Stimulated activated CD8-positive, alpha-beta memory T cell treated with anti-CD3 and anti-CD28 coated beads, Interleukin-2, amount 100 ng/mL, for 48 hours (primary cell): ENCODE data around the gene CXCL10.
"Not testable (repeated sequence)": the region's sequence is repeated elsewhere in the genome, so short reads cannot be mapped to it uniquely, and the experiment has no call there.

Experiments
- DNase-seq, 2 donors: peaks; one replicate each; pipeline ENCODE4 v3.0.0-alpha.2; 2020; ENCODE audit warnings: low read depth in 2 of 2

CXCL10 gene

GRCh38 chr4:76028350-76028765 lies 5.1 kb upstream of the CXCL10 start:
- no peak for DNase-seq

- no peak for DNase-seq
Measured at GRCh38 chr4:76024065-76024464, 768 bp upstream of the CXCL10 start.

- no peak for DNase-seq
Measured at GRCh38 chr4:76022677-76023076, 620 bp downstream of the CXCL10 start.

- DNase-seq, result no peak
Measured at GRCh38 chr4:76022031-76022430, 1.3 kb downstream of the CXCL10 start.

- DNase-seq, result no peak
Measured at GRCh38 chr4:76017056-76017686, 6.1 kb downstream of the CXCL10 start.

- no peak for DNase-seq
Measured at GRCh38 chr4:76016393-76016792, 6.9 kb downstream of the CXCL10 start.

- no peak for DNase-seq
Measured at GRCh38 chr4:76013540-76013939, 9.8 kb downstream of the CXCL10 start.

- no peak for DNase-seq
Measured at GRCh38 chr4:76012388-76012801, 10.9 kb downstream of the CXCL10 start.

- DNase-seq, result no peak
Measured at GRCh38 chr4:76011700-76012387, 11.5 kb downstream of the CXCL10 start.

- no peak for DNase-seq
Measured at GRCh38 chr4:76011018-76011670, 12.2 kb downstream of the CXCL10 start.

- no peak for DNase-seq
Measured at GRCh38 chr4:76010576-76010975, 12.7 kb downstream of the CXCL10 start.

- no peak for DNase-seq
Measured at GRCh38 chr4:76009311-76009710, 14.0 kb downstream of the CXCL10 start.

- no peak for DNase-seq
Measured at GRCh38 chr4:76007089-76007862, 16.0 kb downstream of the CXCL10 start, which contains the start of gene CXCL9. Gene CXCL9 (minus strand): TSS chr4:76007509. CDS start chr4:76007449, 60 bp downstream.

- DNase-seq, result no peak
Measured at GRCh38 chr4:76003620-76004019, 19.7 kb downstream of the CXCL10 start.

- no peak for DNase-seq
Measured at GRCh38 chr4:76003035-76003434, 20.3 kb downstream of the CXCL10 start.

GRCh38 chr4:76002176-76002575 lies 21.1 kb downstream of the CXCL10 start:
- no peak for DNase-seq

GRCh38 chr4:76001700-76002099 lies 21.6 kb downstream of the CXCL10 start:
- no peak for DNase-seq

- DNase-seq, result no peak
Measured at GRCh38 chr4:76000279-76000678, 23.0 kb downstream of the CXCL10 start.

GRCh38 chr4:75998525-75999147 lies 24.7 kb downstream of the CXCL10 start:
- DNase-seq, result not testable (repeated sequence)

- no peak for DNase-seq
Measured at GRCh38 chr4:75997946-75998345, 25.4 kb downstream of the CXCL10 start.

- DNase-seq, result no peak
Measured at GRCh38 chr4:75997081-75997480, 26.2 kb downstream of the CXCL10 start.

GRCh38 chr4:75995727-75996126 lies 27.6 kb downstream of the CXCL10 start:
- DNase-seq, result no peak
